Measurements from ENCODE around the gene OR2T2.
"Not testable (repeated sequence)": the region's sequence is repeated elsewhere in the genome, so short reads cannot be mapped to it uniquely, and the experiment has no call there.

The OR2T2 gene

GRCh38 chr1:248450466-248451145 is 5.2 kb downstream of the OR2T2 start:
- not testable (repeated sequence) for DNase-seq

- not testable (repeated sequence) for DNase-seq
Measured at GRCh38 chr1:248453619-248454018, 8.2 kb downstream of the OR2T2 start.

- not testable (repeated sequence) for DNase-seq
Measured at GRCh38 chr1:248455045-248455444, 9.6 kb downstream of the OR2T2 start.

- DNase-seq, result not testable (repeated sequence)
Measured at GRCh38 chr1:248456635-248457034, 11.2 kb downstream of the OR2T2 start.

GRCh38 chr1:248459117-248459516 is 13.7 kb downstream of the OR2T2 start:
- DNase-seq, result not testable (repeated sequence)

DNA sequence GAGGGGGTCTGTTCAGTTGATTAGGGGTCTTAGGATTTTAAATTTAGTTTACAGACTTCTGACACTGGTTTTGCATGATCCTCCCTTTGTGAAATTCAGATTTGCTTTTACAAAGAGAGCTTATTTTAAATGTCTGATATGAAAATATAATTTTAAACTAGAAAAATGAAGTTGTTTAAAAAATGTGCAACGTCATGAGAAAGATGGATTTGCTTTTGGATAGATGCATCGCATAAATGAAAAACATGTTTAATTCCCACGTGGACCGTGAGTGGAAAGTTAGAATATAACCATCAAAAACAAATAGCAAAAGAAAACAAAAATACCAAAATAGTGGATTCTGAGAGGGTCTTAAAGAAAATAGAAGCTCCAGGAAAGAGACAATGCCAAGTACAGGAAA is 25.7 kb downstream of the OR2T2 start:
- DNase-seq, result no peak

DNA sequence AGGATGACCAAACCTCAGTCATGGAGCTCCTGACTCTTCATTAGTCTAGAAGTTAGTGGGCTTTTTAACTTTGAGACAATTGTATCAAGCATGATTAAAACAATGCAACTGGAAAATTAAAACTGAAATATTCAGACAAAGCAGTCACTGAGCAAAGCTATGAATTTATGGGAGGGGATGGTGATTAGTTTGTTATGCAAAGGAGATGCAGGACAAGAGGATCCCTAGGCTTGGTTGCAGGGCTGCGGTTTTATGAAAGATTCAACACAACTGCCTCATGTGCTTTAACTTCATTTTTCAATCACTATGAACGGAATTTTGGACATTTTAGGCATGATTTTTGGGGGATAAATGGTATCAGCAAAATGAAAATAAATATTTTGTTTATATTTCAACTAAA is 26.7 kb downstream of the OR2T2 start:
- not testable (repeated sequence) for DNase-seq

DNA sequence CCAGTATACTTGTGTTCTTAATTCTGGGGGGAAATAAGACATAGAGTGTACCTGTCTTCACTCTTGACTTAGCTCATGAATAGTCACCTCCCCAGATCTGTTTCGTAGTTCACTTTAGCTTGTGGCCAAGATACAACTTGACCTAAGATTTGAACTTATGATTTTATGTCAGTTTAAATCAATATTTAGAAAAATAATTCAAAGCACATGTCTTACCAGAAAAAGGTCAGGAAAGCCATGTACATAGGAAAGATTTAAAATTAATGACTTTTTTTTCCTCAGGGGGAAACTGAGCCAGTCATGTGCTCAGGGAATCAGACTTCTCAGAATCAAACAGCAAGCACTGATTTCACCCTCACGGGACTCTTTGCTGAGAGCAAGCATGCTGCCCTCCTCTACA is 27.6 kb downstream of the OR2T2 start, which contains the start of gene OR2T3:
Gene OR2T3 (plus strand): TSS at position 301 of the 400 bp plus-strand sequence. CDS start 0 bp downstream, at position 301.
- not testable (repeated sequence) for DNase-seq

GRCh38 chr1:248475660-248476059 is 30.2 kb downstream of the OR2T2 start:
- DNase-seq, result not testable (repeated sequence)

DNA sequence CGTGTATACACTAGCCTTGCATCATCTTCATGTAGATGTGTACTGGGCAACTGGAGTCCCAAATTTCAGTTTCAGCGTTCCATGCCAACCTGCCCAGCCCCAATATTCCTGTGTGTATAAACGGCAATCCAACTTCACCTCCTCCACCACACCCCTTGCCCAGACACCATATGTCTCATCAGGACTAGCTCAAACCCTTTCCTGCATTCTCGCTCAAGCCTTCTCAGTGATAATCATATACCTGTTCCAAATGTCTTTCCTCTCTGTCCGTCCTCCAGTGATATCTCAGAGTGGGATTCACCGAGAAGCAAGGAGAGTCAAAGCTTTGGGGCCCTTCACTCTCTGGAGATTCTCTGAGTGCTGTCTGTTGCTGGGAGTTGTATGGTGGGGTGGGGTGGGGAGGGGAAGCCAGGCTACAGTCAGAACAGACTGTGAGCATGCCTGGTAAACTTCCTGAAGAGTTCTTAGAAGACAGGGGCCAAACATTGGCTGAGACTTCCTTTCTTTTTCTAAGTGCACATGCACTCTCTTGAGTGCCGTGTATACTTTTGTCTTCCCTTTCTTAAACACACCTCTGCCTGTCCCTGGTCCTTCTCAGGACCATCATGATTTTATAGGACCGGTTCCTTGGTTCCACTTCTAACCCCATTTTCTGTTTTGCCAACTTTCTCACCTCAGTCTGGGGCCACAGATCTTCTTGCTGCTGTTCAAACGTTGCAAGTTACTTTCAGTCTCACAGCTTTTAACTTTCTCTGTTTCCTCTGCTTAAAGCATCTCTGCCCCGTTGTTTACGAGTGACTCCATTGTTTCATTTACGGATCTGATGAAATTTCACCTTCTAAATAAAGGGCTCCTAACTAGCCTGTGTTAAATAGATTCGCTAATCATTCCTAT is 36.5 kb downstream of the OR2T2 start:
- not testable (repeated sequence) for DNase-seq

GRCh38 chr1:248488289-248488688 is 42.9 kb downstream of the OR2T2 start, which contains the start of gene OR2T5:
Gene OR2T5 (plus strand): TSS chr1:248488589. CDS start chr1:248488589, 0 bp downstream.
- DNase-seq, result not testable (repeated sequence)

- not testable (repeated sequence) for DNase-seq
Measured at GRCh38 chr1:248496661-248497060, 51.2 kb downstream of the OR2T2 start.

DNA sequence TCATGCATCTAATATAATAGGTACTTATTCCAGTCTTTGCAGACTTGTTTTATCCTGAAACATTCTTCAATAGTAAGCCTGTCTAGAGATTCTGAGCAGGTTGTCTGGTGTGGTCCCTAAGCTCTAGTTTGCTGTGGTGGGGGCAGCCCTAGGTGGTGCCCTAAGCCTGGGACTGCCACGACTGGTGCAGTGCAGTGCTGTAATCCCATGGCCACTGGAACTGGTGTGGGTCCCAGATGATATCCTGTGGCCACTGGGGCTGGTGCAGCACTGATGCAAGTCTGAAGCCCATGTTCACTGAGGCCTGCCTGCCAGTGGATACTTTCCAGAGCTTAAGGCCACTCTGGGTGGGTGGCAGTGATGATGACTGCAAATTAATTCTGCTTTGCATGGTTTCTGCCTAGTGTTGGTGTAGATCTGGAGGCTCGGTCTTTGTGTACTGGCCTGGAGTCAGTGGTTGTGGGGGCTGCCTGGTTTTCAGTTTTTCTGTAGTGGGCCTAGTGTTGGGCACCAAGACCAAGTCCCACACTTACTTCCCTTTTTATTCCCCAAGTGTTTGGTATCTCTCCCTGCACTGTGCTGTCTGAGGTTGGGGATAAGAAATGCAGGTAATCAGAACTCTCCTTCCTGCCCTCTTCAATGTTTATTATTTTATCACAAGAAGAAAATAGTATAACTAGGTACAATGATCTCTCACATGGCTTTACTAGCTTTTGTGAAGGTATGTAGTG is 55.0 kb downstream of the OR2T2 start:
- DNase-seq, result not testable (repeated sequence)

All from activated effector memory CD4-positive, alpha-beta T cell treated with anti-CD3 and anti-CD28 coated beads, Interleukin-2, amount 50 U/mL, for 16 hours (primary cell).